C1 segment of cervical spinal cord (tissue), 14 donors: Measurements from ENCODE around the gene ASPM.
"Not testable (repeated sequence)": the region's sequence is repeated elsewhere in the genome, so short reads cannot be mapped to it uniquely, and the experiment has no call there.

Experiments used
- DNase-seq, 14 donors: peaks; one replicate each; lab custom pipeline; 2025; lab: John Stamatoyannopoulos, UW

The ASPM gene

DNA sequence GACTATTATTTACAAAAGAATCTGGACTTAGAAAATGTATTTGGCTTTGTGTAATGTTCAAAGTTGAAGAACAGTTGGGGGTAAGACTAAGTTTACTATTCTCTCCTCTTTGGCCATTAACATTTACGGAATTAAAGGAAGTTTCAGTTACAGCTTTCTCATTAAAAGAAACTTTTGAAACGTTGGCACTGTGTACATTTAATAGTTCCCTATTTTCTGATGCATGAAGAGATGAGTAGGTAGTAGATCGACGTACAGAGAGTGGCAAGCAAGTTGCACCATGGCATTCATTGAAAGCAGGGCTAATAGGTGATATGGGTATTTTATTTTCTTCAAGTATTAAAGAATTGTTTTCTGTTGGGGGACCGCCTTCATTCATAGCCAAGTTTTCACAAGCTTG, 3.2 kb downstream of the ASPM start:
- no peak for DNase-seq

- no peak for DNase-seq
Measured at GRCh38 chr1:197141575-197141974, 4.9 kb downstream of the ASPM start.

DNA sequence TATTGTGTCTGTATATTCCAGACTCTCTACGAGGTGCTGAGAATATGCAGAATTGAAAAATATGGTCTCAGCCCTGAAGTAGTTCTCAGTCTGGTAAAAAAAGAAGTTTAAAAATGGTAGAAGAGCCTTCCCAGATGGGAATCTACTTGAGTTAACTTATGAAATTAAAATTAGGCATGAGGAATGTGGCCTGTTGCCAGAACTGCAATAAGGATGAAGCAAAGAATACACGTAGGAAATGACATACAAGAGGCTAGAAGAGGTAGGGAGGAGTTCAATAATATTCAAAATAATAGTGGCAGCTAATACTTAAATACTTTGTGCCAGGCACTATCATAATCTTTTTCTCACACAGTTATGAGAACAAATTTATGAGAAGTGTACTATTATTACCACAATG, 6.3 kb downstream of the ASPM start:
- no peak for DNase-seq

DNA sequence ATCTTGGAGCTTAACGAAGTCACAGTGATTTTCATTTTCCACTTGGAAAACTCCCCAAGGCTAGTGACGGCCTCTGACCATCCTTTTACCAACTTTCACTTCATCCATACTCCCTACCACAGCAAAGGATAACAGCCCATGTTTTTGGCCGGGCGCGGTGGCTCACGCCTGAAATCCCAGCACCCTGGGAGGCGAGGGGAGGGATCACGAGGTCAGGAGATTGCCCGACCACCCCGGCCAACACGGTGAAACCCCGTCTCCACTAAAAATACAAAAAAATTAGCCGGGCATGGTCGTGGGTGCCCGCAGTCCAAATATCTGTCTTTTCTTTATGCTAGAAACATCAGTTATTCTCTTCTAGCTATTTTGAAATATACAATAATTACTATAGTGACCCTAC, 7.3 kb downstream of the ASPM start:
- no peak for DNase-seq

- DNase-seq = no peak
Measured at GRCh38 chr1:197137322-197137721, 9.1 kb downstream of the ASPM start.

DNA sequence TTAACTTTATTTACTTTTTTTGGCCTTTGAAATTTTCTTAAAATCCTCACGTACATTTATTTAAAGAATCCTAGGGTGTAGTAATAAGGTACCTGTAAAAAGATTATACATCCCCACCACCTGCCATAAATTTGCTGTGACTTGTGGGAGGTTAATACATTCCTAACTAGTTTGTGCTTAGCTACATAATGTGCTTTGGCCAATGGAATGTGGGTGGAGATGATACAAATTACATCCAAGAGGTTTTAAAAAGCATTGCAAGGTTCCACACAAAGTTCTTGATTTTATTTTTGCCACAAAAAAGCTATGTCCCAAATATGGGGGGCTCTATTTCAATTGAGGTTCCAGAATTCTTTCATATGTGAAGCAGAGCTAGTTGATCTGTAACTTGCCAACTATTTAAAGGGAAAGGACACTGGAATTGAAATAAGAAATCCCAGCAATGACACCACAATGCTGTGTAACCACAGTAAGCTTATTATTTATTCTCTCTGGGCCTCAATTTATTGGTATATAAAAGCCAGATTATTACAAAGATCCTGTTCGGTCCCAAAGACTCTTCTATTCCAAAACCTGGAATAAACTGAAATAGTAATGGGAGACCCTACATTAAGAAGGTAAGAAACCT, 15.7 kb downstream of the ASPM start:
- DNase-seq = no peak

DNA sequence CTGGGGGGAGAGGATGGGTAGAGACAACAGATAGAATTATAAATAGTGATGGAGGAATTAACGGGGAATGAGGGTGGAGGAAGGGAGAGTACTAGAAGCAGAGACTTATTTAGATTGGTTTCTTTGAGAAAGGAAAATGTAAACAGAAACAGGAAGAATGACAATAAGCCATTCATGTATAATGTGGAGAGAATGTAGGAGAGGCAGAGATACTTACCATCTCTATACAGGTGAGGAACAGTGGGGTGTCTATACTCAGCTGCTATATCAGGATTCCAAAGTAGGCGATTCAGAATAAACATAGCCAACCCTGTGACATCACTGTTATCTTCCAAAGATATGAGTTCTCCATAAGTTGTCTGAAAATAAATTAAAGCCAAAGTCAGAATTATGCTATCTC, 16.8 kb downstream of the ASPM start:
- DNase-seq = no peak

- DNase-seq = no peak
Measured at GRCh38 chr1:197127246-197127912, 19.1 kb downstream of the ASPM start.

- no peak for DNase-seq
Measured at GRCh38 chr1:197126691-197127090, 19.8 kb downstream of the ASPM start.

GRCh38 chr1:197124376-197124775, 22.1 kb downstream of the ASPM start:
- DNase-seq = no peak

DNA sequence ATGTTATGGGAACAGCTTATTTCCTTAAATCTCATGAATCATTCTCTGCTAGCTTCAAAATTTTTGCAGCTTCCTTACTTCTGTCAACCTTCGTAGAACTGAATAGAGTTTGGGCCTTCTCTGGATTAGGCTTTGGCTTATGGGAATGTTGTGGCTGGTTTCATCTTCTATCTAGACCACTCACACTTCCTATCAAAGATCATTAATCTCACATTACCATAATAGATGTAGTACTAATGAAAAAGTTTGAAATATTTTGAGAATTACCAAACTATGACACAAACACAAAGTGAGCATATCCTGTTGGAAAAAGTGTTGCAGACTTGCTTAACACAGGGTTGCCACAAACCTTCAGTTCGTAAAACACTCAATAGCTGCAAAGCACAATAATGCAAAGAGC, 30.3 kb downstream of the ASPM start:
- DNase-seq = no peak

DNA sequence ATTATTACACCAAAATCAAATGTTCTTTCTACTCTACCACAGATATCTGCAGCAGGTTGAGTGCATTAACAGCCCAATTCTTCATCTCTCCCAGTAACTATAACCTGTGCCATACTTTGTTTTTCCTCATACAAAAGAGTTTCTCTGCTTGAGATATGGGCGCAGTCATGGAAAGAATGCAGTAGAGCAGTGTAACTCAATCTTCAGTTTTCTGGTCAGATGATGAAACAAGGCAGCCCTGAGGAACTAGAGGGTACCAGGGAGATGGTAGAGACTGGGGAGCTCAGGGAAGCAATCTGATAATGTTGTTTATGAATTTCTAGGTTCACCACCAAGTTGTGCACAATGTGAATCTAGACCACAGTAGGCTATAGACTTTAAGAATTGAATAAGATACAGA, 39.6 kb downstream of the ASPM start:
- no peak for DNase-seq

DNA sequence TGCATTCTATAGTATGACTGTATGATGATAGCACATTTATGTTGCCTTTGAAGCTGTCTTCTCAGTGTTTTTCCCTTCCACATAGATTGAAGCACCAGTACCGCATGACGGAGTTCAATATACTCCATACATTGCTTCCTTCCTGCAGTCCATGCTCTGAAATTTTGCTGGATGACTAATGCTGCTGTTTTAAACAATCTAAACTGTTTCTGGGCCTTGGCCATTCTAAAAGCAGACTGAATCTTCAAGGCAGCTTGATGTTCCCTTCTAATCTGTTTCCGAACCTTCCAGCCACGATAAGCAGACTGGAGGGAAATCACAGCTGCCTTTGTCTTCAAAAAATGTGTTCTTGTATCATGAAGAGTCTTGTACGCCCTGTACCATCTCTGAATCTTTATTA, 43.2 kb downstream of the ASPM start:
- no peak for DNase-seq

DNA sequence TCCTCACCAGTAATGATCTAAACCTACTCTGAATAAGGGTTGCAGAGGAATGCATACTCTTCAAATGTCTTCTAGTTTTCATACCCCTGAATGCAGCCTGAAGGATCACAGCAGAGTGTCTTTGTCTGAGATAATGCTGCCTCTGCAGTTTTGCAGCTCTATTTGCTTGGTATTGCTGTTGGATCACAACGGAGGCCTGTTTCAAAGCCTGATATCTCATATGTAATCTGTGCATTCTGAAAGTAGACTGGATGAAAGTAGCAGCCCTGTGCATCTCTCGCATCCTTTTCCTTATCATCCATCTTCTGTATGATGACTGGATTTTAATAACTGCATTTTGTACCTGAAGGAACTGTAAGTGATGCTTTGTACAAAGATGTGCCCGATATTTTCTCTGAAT, 44.5 kb downstream of the ASPM start:
- no peak for DNase-seq

DNA sequence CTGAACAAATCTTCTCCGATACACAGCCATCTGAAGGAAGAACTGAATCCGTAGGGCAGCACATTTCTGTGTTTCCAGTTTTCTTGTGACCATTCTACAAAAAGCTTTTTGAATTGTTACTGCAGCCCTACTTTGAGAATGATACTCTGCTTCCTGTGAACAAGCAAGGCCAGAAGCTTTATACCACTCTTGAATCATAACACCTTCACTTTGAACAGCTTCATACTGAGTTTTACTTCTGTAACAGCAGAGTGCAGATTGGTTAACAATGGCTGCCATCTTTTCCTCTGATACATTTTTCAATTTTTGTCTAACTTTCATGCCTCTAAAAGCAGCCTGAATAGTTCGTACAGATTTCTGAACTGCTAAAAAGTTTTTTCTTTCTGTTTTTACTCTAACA, 45.8 kb downstream of the ASPM start:
- DNase-seq = no peak

DNA sequence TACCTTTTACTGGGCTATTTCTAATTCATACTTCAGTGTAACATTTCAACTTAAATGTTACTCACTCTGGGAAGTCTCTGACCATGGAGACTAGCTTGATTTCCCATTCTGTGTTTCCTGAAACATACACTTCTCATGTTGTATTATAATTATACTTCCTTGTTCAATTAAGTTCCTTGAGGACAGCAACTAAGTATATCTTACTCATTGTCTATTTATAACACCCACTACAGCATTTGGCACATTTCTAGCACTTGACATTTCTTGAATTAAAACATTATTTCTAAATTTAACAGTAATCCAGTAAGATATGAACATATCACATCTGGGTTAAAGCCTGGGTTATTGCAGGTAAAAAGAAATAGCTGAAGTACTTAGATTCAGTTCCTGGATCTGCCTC, 47.0 kb downstream of the ASPM start:
- no peak for DNase-seq

- not testable (repeated sequence) for DNase-seq
Measured at GRCh38 chr1:197096971-197097370, 49.5 kb downstream of the ASPM start.

- no peak for DNase-seq
Measured at GRCh38 chr1:197096137-197096536, 50.3 kb downstream of the ASPM start.

DNA sequence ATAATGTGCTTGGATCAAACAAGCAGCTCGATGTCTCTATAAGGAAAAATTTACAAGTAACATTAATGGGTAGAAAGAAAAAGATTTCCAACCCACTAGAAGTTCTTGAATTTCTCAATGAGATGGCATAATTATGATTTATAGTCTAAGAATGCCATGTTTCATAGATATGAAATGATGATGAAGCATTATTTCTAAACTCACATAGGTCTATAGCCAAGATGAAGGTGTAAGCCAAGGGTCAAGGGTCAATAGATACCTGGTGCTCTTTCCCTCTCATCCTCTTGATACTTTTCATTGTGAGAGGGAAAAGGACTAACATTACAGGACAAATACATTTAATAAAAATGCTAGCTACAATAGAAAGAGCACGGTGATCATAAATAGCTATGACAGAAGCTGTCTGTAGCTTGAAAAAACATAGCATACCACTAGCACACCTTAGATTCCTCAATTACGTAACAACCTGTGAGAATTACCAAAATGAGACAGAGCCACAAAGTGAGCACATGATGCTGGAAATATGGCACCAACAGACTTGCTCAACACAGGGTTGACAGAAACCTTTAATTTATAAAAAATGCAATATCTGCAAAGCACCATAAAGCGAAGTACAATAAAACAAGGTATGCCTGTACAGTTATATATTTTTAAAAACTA, 53.1 kb downstream of the ASPM start:
- no peak for DNase-seq

GRCh38 chr1:197092491-197093023, 53.9 kb downstream of the ASPM start:
- no peak for DNase-seq

DNA sequence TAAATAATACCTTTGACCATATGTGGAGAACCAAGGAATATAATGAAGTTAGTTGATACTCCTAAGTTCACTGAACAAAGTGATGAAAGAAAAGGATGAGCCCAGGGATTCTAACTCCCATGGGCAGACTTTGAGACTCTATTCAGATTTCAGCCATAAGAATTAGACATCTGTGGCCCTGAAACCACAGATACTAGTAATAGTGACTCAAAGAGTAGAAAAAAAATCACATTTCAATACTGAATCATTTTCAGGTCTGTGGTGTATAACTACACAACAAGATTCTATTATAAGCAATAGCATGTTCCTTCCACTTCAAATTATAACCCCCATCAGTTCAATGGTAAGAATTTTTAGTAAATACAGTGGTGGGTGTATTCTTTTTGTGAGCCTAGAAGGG, 63.0 kb downstream of the ASPM start:
- no peak for DNase-seq

DNA sequence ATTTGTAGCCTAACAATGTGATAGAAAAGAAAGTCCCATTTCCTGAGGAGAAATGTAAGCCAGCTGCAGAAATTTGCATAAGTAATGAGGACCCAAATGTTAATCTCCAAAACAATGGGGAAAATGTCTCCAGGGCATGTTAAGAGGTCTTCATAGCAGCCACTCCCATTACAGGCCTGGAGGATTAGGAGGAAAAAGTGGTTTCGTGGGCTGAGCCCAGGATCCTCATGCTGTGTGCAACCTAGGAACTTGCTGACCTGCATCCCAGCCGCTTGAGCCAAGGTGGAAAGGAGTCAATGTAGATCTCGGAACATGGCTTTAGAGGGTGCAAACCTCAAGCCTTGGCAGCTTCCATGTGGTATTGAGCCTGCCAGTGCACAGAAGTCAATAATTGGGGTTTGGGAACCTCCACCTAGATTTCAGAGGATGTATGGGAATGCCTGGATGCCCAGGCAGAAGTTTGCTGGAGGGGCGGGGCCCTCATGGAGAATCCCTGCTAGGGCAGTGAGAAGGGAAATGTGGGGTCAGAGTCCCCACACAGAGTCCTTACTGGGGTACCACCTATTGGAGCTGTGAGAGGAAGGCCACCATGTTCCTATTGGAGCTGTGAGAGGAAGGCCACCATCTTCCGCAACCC, 65.2 kb downstream of the ASPM start:
- DNase-seq = no peak

DNA sequence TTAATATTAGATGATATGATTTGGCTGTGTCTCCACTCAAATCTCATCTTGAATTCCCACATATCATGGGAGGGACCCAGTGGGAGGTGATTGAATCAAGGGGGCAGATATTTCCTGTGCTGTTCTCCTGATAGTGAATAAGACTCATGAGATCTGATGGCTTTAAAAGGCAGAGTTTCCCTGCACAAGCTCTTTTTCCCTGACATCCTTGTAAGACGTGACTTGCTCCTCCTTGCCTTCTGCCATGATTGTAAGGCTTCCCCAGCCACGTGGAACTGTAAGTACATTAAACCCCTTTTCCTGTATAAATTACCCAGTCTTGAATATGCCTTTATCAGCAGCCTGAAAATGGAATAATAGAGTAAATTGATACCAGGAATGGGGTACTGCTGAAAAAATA, 66.1 kb downstream of the ASPM start:
- no peak for DNase-seq
